Smooth muscle cell (in vitro differentiated cells): ENCODE measurements around the gene SLC35E4. TPM values are rescaled to one million over a fixed set of nuclear protein-coding genes. Genes with fewer than 3 reads are reported as not detected.
A peak's percentile ranks its signal among the peaks of the same experiment; 100 is the strongest.

Experiments used
- DNase-seq: peaks from one replicate; lab custom pipeline; 2025; ENCODE audit not compliant: unreplicated experiment; lab: John Stamatoyannopoulos, UW
- H2AFZ ChIP-seq: fragments of 200-600 bp; sonication (generic); 2 replicates; pipeline ENCODE4 v1.6.0; 2016; ENCODE audit warnings: antibody characterized with exemption, low read depth, mild to moderate bottlenecking
- H3F3A ChIP-seq: fragments of 200-600 bp; sonication (generic); 2 replicates; pipeline ENCODE4 v1.6.0; 2017; ENCODE audit warnings: antibody characterized with exemption, low read depth
- H3K27ac ChIP-seq: fragments of 200-600 bp; sonication (generic); 2 replicates; pipeline ENCODE4 v1.5.1; 2016; ENCODE audit warnings: low read depth, mild to moderate bottlenecking
- H3K27me3 ChIP-seq: fragments of 200-600 bp; sonication (generic); 2 replicates; pipeline ENCODE4 v1.6.1; 2016; ENCODE audit warnings: low read depth, mild to moderate bottlenecking
- H3K36me3 ChIP-seq: fragments of 200-600 bp; sonication (generic); 2 replicates; pipeline ENCODE4 v1.5.1; 2016; ENCODE audit warnings: low read depth
- H3K4me1 ChIP-seq: fragments of 200-600 bp; sonication (generic); 2 replicates; pipeline ENCODE4 v1.5.1; 2016; ENCODE audit warnings: low read depth
- H3K4me2 ChIP-seq: fragments of 200-600 bp; sonication (generic); 2 replicates; pipeline ENCODE4 v1.6.0; 2016; ENCODE audit warnings: mild to moderate bottlenecking
- H3K4me3 ChIP-seq: fragments of 200-600 bp; sonication (generic); 2 replicates; pipeline ENCODE4 v1.5.1; 2016; ENCODE audit warnings: mild to moderate bottlenecking
- H3K79me2 ChIP-seq: fragments of 200-600 bp; sonication (generic); 2 replicates; pipeline ENCODE4 v1.6.0; 2016; ENCODE audit warnings: low read depth, mild to moderate bottlenecking
- H3K9ac ChIP-seq: fragments of 200-600 bp; sonication (generic); 2 replicates; pipeline ENCODE4 v1.6.0; 2016; ENCODE audit warnings: low read depth
- H3K9me3 ChIP-seq: fragments of 200-600 bp; sonication (generic); replicated peaks from 2 replicates; pipeline ENCODE4 v1.5.1; 2016; ENCODE audit warnings: low read depth
- H4K20me1 ChIP-seq: fragments of 200-600 bp; sonication (generic); 2 replicates; pipeline ENCODE4 v1.6.0; 2016; ENCODE audit warnings: low read depth
- CTCF ChIP-seq: fragments of 200-600 bp; sonication (generic); IDR thresholded peaks from 2 replicates; pipeline ENCODE4 v1.5.1; 2017; ENCODE audit warnings: borderline replicate concordance, mild to moderate bottlenecking, antibody characterized with exemption; ENCODE audit not compliant: insufficient read depth, poor library complexity, severe bottlenecking
- WGBS: methylation state at CpG from one replicate; pipeline ENCODE4 v1.1.7; 2016; ENCODE audit warnings: low lambda C conversion rate; 5-methylcytosine and 5-hydroxymethylcytosine counted together
- polyA plus RNA-seq: library from polyadenylated mRNA; unstranded; fragments of >200 nt; fragmentation: Nextera tagmentation; extraction: Ambion mirVana; gene quantifications from 2 replicates; pipeline ENCODE4 v1.2.1, GENCODE V29; 2016
- total RNA-seq: library from RNA; depleted of rRNA; stranded (reverse); fragments of >200 nt; gene quantifications from 2 replicates; pipeline ENCODE4 v1.2.3, GENCODE V29; 2014

SLC35E4 gene
- total and polyA plus RNA-seq, 2 experiments from 2014 or later, result 3.6 to 7.2 TPM

- Histone ChIP-seq H4K20me1 (no peaks in the 10 kb centered on the region), H3K4me3 (no peak overlapping the region), H2AFZ (no peak overlapping the region), H3K79me2 (no peaks in the 10 kb centered on the region), H3K9me3 (no peaks in the 10 kb centered on the region), H3K4me1 (peaks cover 15% of the 10 kb centered on the region), H3K36me3 (no peaks in the 10 kb centered on the region), H3K9ac (no peak overlapping the region), H3K4me2 (no peak overlapping the region), H3F3A (no peaks in the 10 kb centered on the region), H3K27ac (no peak overlapping the region), H3K27me3 (no peaks in the 10 kb centered on the region)
- no peak for TF ChIP-seq CTCF
- DNase-seq, result no peak
- 97% methylated on average over 3 of the region's 3 CpGs for WGBS
Observed at GRCh38 chr22:30603801-30604200, 31.8 kb upstream of the SLC35E4 start.

DNA sequence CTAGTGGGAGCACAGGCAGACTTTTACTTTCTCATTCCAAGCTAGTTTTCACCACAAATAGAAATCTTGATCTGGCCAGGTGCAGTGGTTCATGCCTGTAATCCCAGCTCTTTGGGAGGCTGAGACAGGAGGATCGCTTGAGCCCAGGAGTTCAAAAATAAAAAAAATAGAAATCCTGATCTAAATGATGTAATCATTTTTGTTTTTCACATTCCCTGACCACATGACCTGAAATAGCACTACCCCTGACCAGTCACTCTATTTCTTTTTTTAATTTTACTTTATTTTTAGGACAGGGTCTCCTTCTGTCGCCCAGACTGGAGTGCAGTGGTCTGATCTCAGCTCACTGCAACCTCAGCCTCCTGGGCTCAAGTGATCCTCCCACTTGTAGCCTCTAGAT is 30.9 kb upstream of the SLC35E4 start:
- Histone ChIP-seq H3K4me3 (no peak overlapping the region), H3K36me3 (no peaks in the 10 kb centered on the region), H3F3A (no peaks in the 10 kb centered on the region), H3K9ac (no peak overlapping the region), H3K27ac (no peak overlapping the region), H3K4me1 (peaks cover 25% of the 10 kb centered on the region), H3K79me2 (no peaks in the 10 kb centered on the region), H3K9me3 (no peaks in the 10 kb centered on the region), H3K4me2 (no peak overlapping the region), H2AFZ (no peak overlapping the region), H4K20me1 (no peaks in the 10 kb centered on the region), H3K27me3 (no peaks in the 10 kb centered on the region)
- DNase-seq, result no peak
- 97% methylated on average over 2 of the region's 2 CpGs for WGBS
- TF ChIP-seq CTCF, result no peak

DNA sequence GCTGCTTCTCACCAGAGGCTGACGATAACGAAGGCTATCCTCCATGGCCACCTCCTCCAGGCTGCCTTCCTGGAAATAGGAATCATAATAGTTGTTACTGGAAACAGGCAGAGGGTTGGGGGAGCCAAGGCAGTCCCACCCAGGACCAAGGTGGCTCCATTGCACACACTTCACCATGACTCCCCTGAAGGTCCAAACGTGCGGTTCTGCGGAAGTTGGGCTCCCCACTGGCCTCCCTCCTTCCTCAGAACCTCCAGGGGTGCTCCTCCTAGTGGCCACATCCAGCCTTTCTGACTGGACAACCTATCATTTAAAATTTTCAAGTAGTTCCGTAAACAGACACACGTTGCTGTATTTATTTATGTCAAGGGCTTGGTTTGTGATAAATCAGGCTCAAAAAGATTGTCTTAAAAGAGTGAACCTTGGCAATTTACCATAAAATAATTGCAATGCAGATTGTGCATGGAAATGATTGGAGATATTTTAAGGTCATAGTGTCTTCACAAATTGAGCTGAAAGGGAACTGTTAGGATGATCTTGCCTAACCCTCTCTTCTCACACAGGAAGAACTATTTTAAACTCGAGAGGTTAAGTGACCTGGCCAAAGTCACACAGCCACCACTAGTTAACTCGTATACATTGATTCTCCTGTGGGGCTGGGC is 30.0 kb upstream of the SLC35E4 start:
- H3K9me3 ChIP-seq, result no peaks in the 10 kb centered on the region

More for the DNA sequence above, 30.0 kb upstream of the SLC35E4 start:
- 50% methylated on average over 9 of the region's 9 CpGs for WGBS
- Histone ChIP-seq H3K9ac (no peak overlapping the region), H4K20me1 (no peaks in the 10 kb centered on the region), H3K4me1 (peaks cover 26% of the 10 kb centered on the region), H3K4me3 (peak overlapping the region; percentile 60), H3K27me3 (no peaks in the 10 kb centered on the region), H3F3A (no peaks in the 10 kb centered on the region), H2AFZ (peak overlapping the region; percentile 79), H3K79me2 (no peaks in the 10 kb centered on the region), H3K4me2 (peak overlapping the region; percentile 95), H3K27ac (no peak overlapping the region), H3K36me3 (no peaks in the 10 kb centered on the region)
- TF ChIP-seq CTCF, result peak; percentile 67
- no peak for DNase-seq
